Activated CD4-positive, alpha-beta T cell treated with anti-CD3 and anti-CD28 coated beads, Interleukin-2, amount 50 U/mL, for 4 hours (primary cell): ENCODE results near the gene PLOD3.
"Not testable (repeated sequence)": the region's sequence is repeated elsewhere in the genome, so short reads cannot be mapped to it uniquely, and the experiment has no call there.

ENCODE experiments used
- DNase-seq, 2 experiments: peaks; one replicate each; pipeline ENCODE4 v3.0.0-alpha.2; 2020

Gene PLOD3, protein sequence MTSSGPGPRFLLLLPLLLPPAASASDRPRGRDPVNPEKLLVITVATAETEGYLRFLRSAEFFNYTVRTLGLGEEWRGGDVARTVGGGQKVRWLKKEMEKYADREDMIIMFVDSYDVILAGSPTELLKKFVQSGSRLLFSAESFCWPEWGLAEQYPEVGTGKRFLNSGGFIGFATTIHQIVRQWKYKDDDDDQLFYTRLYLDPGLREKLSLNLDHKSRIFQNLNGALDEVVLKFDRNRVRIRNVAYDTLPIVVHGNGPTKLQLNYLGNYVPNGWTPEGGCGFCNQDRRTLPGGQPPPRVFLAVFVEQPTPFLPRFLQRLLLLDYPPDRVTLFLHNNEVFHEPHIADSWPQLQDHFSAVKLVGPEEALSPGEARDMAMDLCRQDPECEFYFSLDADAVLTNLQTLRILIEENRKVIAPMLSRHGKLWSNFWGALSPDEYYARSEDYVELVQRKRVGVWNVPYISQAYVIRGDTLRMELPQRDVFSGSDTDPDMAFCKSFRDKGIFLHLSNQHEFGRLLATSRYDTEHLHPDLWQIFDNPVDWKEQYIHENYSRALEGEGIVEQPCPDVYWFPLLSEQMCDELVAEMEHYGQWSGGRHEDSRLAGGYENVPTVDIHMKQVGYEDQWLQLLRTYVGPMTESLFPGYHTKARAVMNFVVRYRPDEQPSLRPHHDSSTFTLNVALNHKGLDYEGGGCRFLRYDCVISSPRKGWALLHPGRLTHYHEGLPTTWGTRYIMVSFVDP

DNA sequence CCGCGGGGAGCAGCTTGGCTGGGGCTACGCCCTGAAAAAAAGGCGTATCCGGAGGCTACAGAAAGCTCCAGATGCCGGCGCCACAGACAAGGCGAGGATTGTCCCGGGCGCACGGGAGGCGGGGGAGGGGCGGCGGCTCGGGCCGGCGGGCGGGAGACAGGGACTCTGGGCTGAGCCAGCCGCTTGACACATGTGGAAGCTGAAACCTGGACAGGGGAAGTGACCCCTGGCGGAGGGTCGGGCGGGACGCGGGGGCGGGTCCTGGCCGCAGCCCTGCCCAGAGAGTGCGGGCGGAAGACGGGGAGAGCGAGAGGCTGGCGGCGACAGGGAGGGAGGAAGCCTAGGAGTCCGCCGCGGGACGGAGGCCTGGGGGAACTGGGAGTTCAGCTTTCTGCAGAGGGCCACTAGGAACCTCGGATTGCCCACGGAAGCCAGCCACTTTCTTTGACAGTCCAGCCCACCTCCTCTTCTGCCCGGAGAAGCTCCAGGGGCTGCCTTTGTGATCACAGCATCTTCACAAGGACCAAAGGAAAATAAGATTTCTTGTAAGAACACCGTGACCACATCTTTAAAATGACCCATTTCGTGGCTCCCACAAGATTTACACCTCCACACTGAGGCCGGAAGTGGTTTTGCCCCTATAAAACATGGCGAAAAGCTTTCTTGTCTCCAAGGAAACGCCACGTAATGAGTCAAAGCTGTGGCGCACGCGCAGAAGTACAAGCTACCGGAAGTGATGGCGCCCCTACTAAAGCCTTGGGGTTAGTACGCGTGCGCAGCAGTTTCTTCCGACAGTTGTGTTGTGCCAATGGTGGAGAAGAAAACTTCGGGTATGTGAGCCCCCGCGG lies at the start of gene PLOD3, which contains the start of gene ZNHIT1:
PLOD3 (minus strand) TSS at position 194 of the 848 bp plus-strand sequence. CDS start 307 bp downstream, outside the sequence.
ZNHIT1 (plus strand) TSS at position 778 of the 848 bp plus-strand sequence; CDS start at position 809, 31 bp downstream.
- DNase-seq = peak; percentile 94 to 95

DNA sequence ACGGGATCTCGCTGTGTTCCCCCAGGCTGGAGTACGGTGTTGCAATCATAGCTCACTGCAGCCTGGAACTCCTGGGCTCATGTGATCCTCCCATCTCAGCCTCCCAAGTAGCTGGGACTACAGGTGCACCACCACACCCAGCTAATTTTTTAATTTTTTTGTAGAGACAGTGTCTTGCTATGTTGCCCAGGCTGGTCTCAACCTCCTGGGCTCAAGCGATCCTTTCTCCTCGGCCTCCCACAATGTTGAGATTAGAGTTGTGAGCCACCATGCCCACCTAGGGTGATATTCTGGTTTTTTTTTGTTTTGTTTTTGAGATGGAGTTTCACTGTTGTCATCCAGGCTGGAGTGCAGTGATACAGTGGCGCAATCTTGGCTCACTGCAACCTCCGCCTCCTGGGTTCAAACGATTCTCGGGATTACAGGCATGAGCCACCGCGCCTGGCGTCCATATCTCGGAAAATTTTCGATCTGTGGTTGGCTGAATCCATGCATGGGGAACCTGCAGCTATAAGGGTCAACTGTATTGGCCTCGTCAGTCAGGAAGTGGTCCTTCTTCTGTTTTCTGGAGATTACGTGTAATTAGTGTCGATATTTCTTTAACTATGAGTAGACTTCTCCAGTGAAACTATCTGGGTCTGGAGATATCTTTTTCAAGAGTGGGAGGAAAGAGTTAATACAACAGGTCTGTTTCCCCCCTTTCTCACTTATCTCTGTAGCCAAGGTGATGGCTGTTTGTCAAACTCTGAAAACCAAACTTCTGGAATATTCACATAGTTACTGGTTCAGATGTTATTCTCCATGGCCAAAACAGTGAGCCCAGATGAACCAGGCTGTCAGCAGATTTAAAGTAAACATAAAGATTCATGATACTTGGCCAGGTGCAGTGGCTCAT lies 48.5 kb upstream of the PLOD3 start:
- DNase-seq = no peak

DNA sequence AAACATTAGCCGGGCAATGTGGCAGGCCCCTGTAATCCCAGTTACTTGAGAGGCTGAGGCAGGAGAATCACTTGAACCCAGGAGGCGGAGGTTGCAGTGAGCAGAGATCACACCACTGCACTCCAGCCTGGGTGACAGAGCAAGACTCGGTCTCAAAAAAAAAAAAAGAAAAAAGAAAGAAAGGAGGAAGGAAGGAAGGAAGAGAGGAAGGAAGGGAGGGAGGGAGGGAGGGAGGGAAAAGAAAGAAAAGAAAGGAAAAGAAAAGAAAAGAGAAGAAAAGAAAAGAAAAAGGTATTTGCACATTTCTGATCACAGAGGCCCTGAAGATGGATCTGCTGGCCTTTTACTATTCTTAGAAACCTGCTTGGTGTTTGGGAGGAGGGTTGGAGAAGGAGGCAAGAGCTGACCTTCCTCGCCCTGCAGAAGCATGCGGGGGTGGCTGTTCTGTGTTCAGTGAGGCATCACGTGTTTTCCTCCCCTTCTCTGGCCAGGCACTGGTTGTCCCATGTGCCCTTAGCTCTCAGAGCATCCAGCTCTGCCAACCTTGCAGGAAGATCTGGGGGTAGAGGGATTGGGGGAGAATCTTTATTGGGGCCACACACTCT lies 46.8 kb upstream of the PLOD3 start:
- DNase-seq = not testable (repeated sequence)

DNA sequence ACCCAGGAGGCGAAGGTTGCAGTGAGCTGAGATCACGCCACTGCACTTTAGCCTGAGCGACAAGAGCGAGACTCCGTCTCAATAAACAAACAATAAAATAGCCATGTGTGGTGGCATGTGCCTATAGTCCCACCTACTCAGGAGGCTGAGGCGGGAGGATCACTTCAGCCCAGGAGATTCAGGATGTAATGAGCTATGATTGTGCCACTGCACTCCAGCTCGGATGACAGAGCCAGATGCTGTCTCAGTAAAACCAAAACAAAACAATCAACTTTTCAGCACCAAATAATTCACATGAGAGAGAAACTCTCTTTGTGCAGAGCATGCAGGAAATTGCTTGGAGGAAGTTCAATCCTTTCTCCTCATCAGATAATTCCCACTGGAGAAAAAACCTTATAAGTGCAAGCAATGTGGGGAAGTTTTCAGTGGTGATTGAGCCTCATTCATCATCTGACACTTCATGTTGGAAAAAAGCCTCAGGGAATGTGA lies 40.9 kb upstream of the PLOD3 start:
- no peak for DNase-seq

DNA sequence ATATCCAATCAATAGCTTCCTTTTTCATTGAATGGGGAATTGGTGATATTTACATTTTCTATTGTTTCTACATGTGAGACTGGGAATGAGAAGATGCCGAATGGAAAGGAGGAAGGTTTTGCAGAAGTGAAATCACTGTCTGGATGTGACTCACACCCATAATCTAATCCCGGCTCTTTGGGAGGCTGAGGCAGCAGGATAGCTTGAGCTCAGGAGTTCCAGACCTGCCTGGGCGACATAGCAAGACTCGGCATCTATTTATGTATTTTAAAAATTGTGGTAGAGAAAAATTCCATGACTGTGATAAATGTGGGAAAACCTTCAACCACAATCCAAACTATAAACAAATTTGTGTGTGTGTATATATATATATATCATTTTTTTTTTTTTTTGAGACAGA lies 38.4 kb upstream of the PLOD3 start:
- no peak for DNase-seq

DNA sequence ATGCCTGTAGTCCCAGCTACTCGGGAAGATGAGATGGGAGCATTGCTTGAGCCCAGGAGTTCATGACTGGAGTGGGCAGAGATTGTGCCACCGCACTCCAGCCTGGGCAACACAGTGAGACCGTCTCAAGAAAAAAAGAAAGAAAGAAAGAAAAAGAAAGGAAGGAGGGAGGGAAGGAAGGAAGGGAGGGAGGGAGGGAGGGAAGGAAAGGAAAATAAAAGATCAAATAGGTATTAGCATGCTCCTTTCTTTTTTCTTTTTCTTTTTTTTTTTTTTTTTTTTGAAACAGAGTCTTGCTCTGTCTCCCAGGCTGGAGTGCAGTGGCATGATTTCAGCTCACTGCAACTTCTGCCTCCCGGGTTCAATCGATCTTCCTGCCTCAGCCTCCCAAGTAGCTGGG lies 35.8 kb upstream of the PLOD3 start:
- not testable (repeated sequence) for DNase-seq

DNA sequence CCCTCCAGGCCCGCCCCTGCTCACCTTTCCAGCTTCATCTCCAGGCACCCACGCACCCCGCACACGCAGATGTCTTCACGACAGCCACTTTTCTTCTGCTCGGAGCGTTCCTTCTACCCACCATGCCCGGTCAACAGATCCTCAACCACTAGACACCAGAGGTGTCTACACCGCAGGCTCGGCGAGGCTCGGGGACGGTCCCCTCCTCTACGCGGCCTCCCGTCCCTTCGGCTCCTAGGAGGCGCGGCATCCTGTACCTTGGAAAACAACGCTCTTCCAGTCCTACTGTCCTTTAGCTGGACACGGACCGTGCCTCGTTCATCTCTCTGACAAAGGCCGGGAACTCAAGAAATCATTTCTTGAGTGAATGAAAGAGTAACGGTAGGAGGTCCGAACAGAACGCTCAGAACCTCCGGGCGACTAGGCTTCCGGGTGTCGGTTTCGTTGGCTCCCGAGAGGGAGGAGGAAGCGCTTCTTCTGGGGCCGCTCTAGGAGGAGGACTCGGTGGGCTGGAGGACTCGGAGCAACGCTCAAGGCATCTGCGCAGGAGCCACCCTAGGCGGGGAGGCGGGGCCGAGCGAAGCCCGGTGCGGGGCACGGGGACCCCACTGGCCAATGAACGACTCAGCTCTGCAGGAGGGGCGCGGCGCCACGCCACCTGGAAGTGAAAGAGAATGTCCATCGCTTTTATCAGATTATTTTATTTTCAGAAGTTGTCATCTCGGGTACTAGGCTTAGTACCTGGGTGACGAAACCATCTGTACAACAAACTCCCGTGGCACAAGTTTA lies 34.7 kb upstream of the PLOD3 start:
- peak; percentile 99 to 100 for DNase-seq

DNA sequence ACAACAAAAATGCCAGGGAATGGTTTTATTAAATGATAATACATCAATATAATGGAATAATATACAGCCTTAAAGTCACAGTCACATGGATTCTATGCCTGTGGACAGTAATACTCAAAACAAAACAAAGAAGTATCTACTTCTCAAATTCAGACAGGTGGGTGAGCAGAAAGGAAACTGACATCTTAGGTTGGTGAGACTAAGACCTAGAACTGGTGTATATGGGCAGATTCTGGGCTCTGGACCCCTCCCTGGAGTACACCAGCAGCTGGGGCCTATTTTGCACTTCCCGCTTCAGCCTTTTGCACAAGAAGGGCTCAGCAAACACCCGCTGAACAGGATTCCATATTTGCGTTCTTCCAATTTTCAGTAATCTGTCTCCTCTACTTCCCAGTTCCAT lies 32.9 kb upstream of the PLOD3 start:
- DNase-seq = no peak

DNA sequence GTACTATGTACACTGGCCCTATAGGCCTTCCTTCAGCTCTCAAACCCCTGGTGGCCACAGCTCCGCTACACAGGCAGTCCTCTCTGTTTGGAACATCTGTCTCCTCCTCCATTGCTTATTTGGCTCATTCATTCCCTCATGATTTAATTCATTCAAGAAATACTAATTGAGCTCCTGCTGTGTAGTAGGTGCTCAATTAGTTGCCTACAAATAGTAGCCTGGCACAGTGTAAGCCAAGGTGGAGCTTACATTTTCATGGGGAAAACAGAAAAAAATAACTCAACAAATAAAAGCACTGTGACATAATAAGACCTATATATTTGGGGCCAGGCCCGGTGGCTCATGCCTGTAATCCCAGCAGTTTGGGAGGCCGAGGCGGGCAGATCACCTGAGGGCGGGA lies 30.9 kb upstream of the PLOD3 start:
- DNase-seq = no peak

DNA sequence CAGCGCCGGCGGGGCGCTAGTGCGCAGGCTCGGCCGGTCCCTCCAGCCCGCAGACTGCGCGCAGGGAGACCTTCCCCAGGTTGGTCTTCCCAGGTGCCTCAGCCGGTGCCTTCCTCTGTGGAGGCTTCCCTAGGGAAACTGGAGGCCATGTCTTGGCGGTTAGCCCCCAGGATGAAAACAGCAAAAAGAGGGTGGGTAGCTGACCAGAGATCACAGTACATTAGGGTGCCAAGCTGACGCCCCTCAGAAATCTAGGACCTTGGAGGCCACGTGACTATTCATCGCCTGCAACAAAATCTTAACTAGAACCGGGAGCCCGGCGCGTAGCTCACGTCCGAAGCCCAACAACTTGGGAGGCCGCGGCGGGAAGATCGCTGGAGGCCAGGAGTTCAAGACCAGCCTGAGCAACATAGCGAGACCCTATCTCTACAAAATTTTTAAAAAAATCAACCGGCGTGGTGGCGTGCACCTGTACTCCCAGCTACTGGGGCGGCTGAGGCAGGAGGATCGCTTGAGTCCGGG lies 27.8 kb upstream of the PLOD3 start:
- no peak for DNase-seq

DNA sequence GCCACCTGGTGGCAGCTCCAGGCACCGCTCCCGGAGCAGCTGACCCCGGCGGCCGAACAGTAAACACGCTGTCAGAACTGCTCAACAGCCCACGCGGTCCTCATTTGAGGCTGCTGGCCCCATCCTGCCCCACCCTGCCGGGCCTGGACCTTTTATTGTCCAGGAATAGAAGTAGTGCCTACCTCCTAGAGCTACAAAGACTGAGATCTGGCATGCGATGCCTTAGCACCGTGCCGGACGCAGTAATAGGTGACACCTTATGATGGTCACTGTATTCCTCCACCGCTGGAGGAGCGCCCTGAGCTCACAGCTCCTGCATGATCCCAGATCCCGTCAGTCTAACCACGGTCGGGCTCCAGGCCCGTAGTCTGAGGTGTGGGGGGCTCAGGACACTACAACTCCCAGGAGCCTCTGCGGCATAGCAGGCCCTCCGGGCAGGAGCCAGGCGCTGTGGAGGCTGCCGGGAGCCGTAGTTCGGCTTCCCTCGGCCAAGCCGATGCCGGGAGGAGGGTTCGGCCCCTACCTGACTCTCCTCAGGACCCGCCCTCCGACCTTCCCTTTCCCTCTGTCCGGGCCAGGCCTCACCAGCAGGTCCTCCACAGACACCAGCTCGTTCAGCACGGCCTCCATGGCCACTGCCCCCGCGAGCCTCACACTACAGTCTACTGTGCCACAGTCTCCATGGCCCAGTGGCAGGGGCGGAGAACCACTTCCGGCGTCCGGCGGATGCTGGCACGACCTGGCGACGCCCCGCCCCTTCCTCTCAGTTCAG lies 27.2 kb upstream of the PLOD3 start, which contains the start of gene FIS1:
FIS1 (minus strand) TSS at position 707 of the 772 bp plus-strand sequence; CDS start at position 630, 77 bp downstream.
- DNase-seq = peak; percentile 87 to 88

DNA sequence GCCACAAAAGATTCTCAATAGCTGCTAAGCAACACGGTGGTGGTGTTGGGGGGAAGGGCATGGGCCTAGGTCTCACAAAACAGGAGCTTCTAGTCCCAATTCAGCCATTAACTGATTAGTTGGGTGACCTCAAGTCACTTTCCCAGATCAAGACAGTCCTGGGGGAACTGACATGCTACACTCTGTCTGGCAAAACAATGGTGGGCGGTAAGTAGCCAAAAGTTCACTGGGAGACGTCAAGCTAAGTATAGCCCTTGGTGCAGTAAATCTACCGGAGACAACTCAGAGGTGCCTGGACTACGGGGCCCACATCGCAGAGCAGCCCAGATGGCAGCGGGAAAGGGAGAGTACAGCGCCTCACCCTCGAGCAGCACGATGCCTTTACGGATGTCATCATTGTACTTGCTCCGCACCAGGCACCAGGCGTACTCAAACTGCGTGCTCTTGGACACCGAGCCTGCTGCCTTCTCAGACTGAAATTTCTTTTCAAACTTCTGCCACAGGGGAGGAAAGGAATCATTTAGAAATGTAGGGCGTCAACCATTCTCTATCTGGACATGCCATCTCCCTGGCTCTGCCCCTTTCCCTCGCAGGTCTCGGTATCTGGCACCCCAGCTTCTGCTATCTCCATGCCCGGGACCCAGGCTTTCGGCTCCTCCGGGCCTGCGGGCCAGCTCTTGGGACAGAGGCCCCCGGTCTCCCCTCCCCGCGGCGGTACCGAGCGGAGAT lies 26.4 kb upstream of the PLOD3 start:
- DNase-seq = no peak

DNA sequence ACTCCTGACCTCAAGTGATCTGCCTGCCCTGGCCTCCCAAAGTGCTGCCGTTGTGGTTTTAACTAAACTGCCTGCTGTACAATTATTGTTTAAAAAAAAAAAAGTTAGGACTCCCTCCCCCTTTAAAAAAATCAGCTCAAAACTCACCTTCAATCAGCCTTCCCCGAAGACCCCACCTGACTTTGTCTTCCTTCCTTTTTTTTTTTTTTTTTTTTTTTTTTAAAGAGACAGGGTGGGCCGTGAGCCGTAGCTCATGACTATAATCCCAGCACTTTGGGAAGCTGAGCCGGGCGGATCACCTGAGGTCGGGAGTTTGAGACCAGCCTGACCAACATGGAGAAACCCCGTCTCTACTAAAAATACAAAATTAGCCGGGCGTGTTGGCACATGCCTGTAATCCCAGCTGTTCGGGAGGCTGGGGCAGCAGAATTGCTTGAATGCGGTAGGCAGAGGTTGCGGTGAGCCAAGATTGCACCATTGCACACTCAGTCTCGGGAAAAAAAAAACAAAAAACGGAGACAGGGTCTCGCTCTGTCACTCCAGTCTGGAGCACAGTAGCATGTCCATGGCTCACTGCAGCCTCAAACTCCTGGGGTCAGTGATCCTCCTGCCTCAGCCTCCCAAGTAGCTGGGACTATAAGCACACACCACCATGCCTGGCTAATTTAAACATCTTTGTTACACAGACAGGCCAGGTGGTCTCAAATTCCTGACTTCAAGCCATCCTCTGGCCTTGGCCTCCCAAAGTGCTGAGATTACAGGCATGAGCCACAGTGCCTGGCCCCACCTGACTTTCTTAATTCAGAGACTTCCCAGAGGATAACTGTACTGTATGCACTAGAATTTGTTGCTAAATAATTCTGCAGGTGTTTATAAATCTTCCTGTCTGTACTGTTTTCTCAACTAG lies 24.3 kb upstream of the PLOD3 start:
- no peak for DNase-seq

DNA sequence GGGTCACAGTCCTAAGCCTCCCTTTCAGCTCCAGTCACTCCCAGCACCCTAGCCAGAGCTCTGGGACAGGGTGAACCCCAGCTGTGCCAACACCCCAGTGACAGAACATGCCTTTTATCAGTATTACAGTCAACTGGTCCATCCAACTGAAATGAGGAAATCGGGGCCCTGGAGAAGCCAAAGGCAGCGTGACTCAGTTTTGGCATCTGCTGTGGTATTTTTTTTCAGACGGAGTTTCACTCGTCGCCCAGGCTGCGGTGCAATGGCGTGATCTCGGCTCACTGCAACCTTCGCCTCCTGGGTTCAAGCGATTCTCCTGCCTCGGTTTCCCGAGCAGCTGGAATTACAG lies 23.6 kb upstream of the PLOD3 start:
- DNase-seq = no peak

DNA sequence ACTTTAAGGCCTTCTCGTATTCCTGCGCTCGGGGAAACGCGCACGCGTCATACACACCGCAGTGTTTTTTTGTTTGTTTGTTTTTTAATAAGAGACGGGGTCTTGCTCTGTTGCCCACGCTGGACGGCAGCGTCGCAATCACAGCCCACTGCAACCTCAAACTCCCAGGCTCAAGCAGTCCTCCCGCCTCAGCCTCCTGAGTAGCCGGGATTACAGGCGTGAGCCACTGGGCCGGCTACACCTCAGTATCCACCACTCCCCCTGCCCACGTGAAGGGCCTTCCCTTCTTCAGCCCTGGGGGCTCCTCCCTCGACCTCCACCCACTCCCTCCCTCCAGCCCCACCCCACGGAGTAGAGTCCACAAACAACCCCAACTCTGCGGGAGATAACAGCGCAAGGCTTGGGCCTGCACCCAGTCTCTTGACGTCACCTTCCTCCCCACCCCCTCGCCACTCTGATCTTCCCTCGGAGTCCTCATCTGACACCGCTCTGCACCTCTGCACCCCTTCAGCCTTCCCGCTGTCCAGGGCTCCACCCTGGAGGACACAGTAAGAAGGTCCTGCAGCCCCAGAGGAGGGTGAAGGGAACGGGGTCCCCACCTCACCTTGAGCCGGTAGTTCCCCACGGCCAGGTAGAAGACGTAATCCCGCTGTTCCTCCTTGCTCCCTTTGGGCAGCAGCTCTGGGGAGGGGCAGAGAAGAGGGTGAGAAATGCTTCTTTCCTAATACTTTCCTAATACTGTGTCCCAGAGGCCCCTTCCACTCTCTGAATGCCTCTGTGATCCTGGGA lies 23.0 kb upstream of the PLOD3 start:
- no peak for DNase-seq

DNA sequence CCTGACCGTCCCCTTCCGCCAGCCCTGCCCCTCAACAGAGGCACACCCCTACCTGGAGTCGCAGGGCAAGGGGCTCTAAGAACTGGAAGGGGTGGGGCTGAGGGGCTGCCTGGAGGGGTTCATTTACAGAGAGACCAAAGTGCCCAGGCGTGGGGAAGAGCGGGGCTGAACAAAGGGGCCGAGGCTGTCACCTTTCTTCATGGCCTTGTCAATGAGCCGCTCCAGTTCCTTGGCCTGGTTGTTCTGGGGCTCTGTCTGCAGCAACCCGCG lies 22.5 kb upstream of the PLOD3 start:
- no peak for DNase-seq
